Measurements from ENCODE around the gene SFMBT2. TPM values are rescaled to one million over a fixed set of nuclear protein-coding genes. Genes with fewer than 3 reads are reported as not detected.

SFMBT2 gene
- total RNA-seq: 10 to 100 TPM; 28.2 to 42.1 TPM

GRCh38 chr10:7410862-7411670 lies at the start of gene SFMBT2:
Gene SFMBT2 (minus strand): TSS chr10:7411034. CDS start chr10:7381898, 29,136 bp downstream.
- Mint-ChIP-seq H3K36me3 (ENCODE audit: insufficient read depth in 2 of 2) (peaks cover 0 to 4% of the 10 kb centered on the region in 2 donors), H3K27me3 (ENCODE audit: low read depth) (peaks cover 15% of the 10 kb centered on the region), H3K9me3 (no peaks in the 10 kb centered on the region), H3K27ac (peak within 1 kb of the TSS; percentile 98), H3K4me3 (peak within 1 kb of the TSS; percentile 97 to 100), H3K4me1 (ENCODE audit: low read depth) (peaks cover 39% of the 10 kb centered on the region)
- DNase-seq (peak; percentile 74 to 75), ATAC-seq (replicated peaks in 1 of 2) (peak; percentile 57 to 61)

- no peaks in the 10 kb centered on the region for H3K4me1 Mint-ChIP-seq (ENCODE audit: low read depth)
- no peak overlapping the region for H3K4me3 Mint-ChIP-seq
- ATAC-seq (replicated peaks in 1 of 2) (no peak), DNase-seq (no peak)
- H3K9me3 Mint-ChIP-seq: no peaks in the 10 kb centered on the region
- H3K27ac Mint-ChIP-seq: no peak overlapping the region
- H3K27me3 Mint-ChIP-seq (ENCODE audit: low read depth): no peaks in the 10 kb centered on the region
- H3K36me3 Mint-ChIP-seq (ENCODE audit: insufficient read depth in 2 of 2): no peaks in the 10 kb centered on the region
These were observed 49.2 kb upstream of the SFMBT2 start for GRCh38 chr10:7460006-7460405.

- Mint-ChIP-seq H3K36me3 (ENCODE audit: insufficient read depth in 2 of 2) (no peaks in the 10 kb centered on the region), H3K4me1 (ENCODE audit: low read depth) (no peaks in the 10 kb centered on the region), H3K27me3 (ENCODE audit: low read depth) (no peaks in the 10 kb centered on the region), H3K27ac (no peak overlapping the region), H3K4me3 (no peak overlapping the region), H3K9me3 (peaks cover 1 to 2% of the 10 kb centered on the region in 2 donors)
- no peak for DNase-seq
- no peak for ATAC-seq (replicated peaks in 1 of 2)
These were observed 47.7 kb upstream of the SFMBT2 start for GRCh38 chr10:7458556-7458955.

GRCh38 chr10:7457478-7458316 lies 46.9 kb upstream of the SFMBT2 start:
- no peaks in the 10 kb centered on the region for H3K36me3 Mint-ChIP-seq (ENCODE audit: insufficient read depth in 2 of 2)
- DNase-seq (no peak), ATAC-seq (replicated peaks in 1 of 2) (no peak)
- no peak overlapping the region for H3K4me3 Mint-ChIP-seq
- H3K27ac Mint-ChIP-seq: no peak overlapping the region
- H3K27me3 Mint-ChIP-seq (ENCODE audit: low read depth): no peaks in the 10 kb centered on the region
- H3K4me1 Mint-ChIP-seq (ENCODE audit: low read depth): no peaks in the 10 kb centered on the region
- H3K9me3 Mint-ChIP-seq: peaks cover 2 to 4% of the 10 kb centered on the region in 2 donors

GRCh38 chr10:7449063-7449695 lies 38.3 kb upstream of the SFMBT2 start:
- no peaks in the 10 kb centered on the region for H3K4me1 Mint-ChIP-seq (ENCODE audit: low read depth)
- H3K27ac Mint-ChIP-seq: no peak overlapping the region
- no peak overlapping the region for H3K4me3 Mint-ChIP-seq
- ATAC-seq (replicated peaks in 1 of 2) (no peak), DNase-seq (no peak)
- no peaks in the 10 kb centered on the region for H3K27me3 Mint-ChIP-seq (ENCODE audit: low read depth)
- H3K36me3 Mint-ChIP-seq (ENCODE audit: insufficient read depth in 2 of 2): peaks cover 0 to 3% of the 10 kb centered on the region in 2 donors
- peaks cover 5 to 11% of the 10 kb centered on the region in 2 donors for H3K9me3 Mint-ChIP-seq

GRCh38 chr10:7445474-7446185 lies 34.8 kb upstream of the SFMBT2 start:
- peaks cover 1 to 9% of the 10 kb centered on the region in 2 donors for H3K9me3 Mint-ChIP-seq
- no peak overlapping the region for H3K4me3 Mint-ChIP-seq

GRCh38 chr10:7444551-7445121 lies 33.8 kb upstream of the SFMBT2 start:
- DNase-seq (no peak), ATAC-seq (replicated peaks in 1 of 2) (no peak)
- no peaks in the 10 kb centered on the region for H3K4me1 Mint-ChIP-seq (ENCODE audit: low read depth)
- peaks cover 0 to 3% of the 10 kb centered on the region in 2 donors for H3K36me3 Mint-ChIP-seq (ENCODE audit: insufficient read depth in 2 of 2)
- no peaks in the 10 kb centered on the region for H3K27me3 Mint-ChIP-seq (ENCODE audit: low read depth)
- no peak overlapping the region for H3K4me3 Mint-ChIP-seq
- no peak overlapping the region for H3K27ac Mint-ChIP-seq
- peaks cover 0 to 7% of the 10 kb centered on the region in 2 donors for H3K9me3 Mint-ChIP-seq

More at GRCh38 chr10:7445474-7446185, 34.8 kb upstream of the SFMBT2 start:
- Mint-ChIP-seq H3K27me3 (ENCODE audit: low read depth) (no peaks in the 10 kb centered on the region), H3K36me3 (ENCODE audit: insufficient read depth in 2 of 2) (peaks cover 0 to 3% of the 10 kb centered on the region in 2 donors), H3K4me1 (ENCODE audit: low read depth) (no peaks in the 10 kb centered on the region), H3K27ac (no peak overlapping the region)
- ATAC-seq (replicated peaks in 1 of 2) (no peak), DNase-seq (no peak)

- Mint-ChIP-seq H3K36me3 (ENCODE audit: insufficient read depth in 2 of 2) (no peaks in the 10 kb centered on the region), H3K4me3 (no peak overlapping the region), H3K4me1 (ENCODE audit: low read depth) (no peaks in the 10 kb centered on the region), H3K9me3 (peaks cover 0 to 1% of the 10 kb centered on the region in 2 donors), H3K27me3 (ENCODE audit: low read depth) (no peaks in the 10 kb centered on the region), H3K27ac (no peak overlapping the region)
- DNase-seq (no peak), ATAC-seq (replicated peaks in 1 of 2) (no peak)
These were observed 32.2 kb upstream of the SFMBT2 start for GRCh38 chr10:7443036-7443435.

- H3K27ac Mint-ChIP-seq: no peak overlapping the region
- no peak overlapping the region for H3K4me3 Mint-ChIP-seq
- H3K36me3 Mint-ChIP-seq (ENCODE audit: insufficient read depth in 2 of 2): no peaks in the 10 kb centered on the region
- DNase-seq: no peak
- no peak for ATAC-seq (replicated peaks in 1 of 2)
- H3K9me3 Mint-ChIP-seq: no peaks in the 10 kb centered on the region
- H3K27me3 Mint-ChIP-seq (ENCODE audit: low read depth): no peaks in the 10 kb centered on the region
- no peaks in the 10 kb centered on the region for H3K4me1 Mint-ChIP-seq (ENCODE audit: low read depth)
These were observed 30.7 kb upstream of the SFMBT2 start for GRCh38 chr10:7441403-7442147.

- H3K4me3 Mint-ChIP-seq: no peak overlapping the region
- ATAC-seq (replicated peaks in 1 of 2): no peak
- no peaks in the 10 kb centered on the region for H3K36me3 Mint-ChIP-seq (ENCODE audit: insufficient read depth in 2 of 2)
- no peaks in the 10 kb centered on the region for H3K27me3 Mint-ChIP-seq (ENCODE audit: low read depth)
- H3K9me3 Mint-ChIP-seq: no peaks in the 10 kb centered on the region
- H3K27ac Mint-ChIP-seq: no peak overlapping the region
- no peak for DNase-seq
- peaks cover 5% of the 10 kb centered on the region for H3K4me1 Mint-ChIP-seq (ENCODE audit: low read depth)
These were observed 28.9 kb upstream of the SFMBT2 start for GRCh38 chr10:7439696-7440095.

GRCh38 chr10:7438196-7438986 lies 27.6 kb upstream of the SFMBT2 start:
- Mint-ChIP-seq H3K27me3 (ENCODE audit: low read depth) (no peaks in the 10 kb centered on the region), H3K4me3 (no peak overlapping the region), H3K4me1 (ENCODE audit: low read depth) (peaks cover 5% of the 10 kb centered on the region), H3K27ac (no peak overlapping the region), H3K36me3 (ENCODE audit: insufficient read depth in 2 of 2) (no peaks in the 10 kb centered on the region), H3K9me3 (no peaks in the 10 kb centered on the region)
- ATAC-seq (replicated peaks in 1 of 2) (no peak), DNase-seq (no peak)

Data from activated T-cell treated with anti-CD3 and anti-CD28 coated beads, Interleukin-2, amount 50 U/mL, for 72 hours (primary cell).